Effector memory CD8-positive, alpha-beta T cell (primary cell): ENCODE measurements around the gene SRL.

Experiments
- ATAC-seq: fragments of 150-1000 bp; cut with Tn5 transposase; replicated peaks from 2 replicates; pipeline ENCODE4 v1.10.0; 2021; ENCODE audit warnings: mild to moderate bottlenecking, moderate library complexity
- DNase-seq, 3 experiments: peaks; one replicate each; pipeline ENCODE4 v3.0.0; 2021
- H3K27ac Mint-ChIP-seq, 2 donors: one replicate each; pipeline ENCODE4 v1.8.0; 2022; ENCODE audit warnings: mild to moderate bottlenecking in 2 of 2, mixed read lengths in 2 of 2, moderate library complexity in 2 of 2
- H3K27me3 Mint-ChIP-seq, 2 donors: one replicate each; pipeline ENCODE4 v1.8.0; 2022; ENCODE audit warnings: mixed read lengths in 2 of 2
- H3K36me3 Mint-ChIP-seq: one replicate; pipeline ENCODE4 v1.8.0; 2022; ENCODE audit warnings: mild to moderate bottlenecking, moderate library complexity, mixed read lengths; ENCODE audit not compliant: insufficient read depth
- H3K4me1 Mint-ChIP-seq, 2 donors: one replicate each; pipeline ENCODE4 v1.8.0; 2022; ENCODE audit warnings: low read depth in 2 of 2, mixed read lengths in 2 of 2
- H3K4me3 Mint-ChIP-seq, 2 donors: one replicate each; pipeline ENCODE4 v1.8.0; 2022; ENCODE audit warnings: mild to moderate bottlenecking in 2 of 2, mixed read lengths in 2 of 2, moderate library complexity in 2 of 2
- H3K9me3 Mint-ChIP-seq, 2 donors: one replicate each; pipeline ENCODE4 v1.8.0; 2022; ENCODE audit warnings: mixed read lengths in 2 of 2

Gene SRL

DNA sequence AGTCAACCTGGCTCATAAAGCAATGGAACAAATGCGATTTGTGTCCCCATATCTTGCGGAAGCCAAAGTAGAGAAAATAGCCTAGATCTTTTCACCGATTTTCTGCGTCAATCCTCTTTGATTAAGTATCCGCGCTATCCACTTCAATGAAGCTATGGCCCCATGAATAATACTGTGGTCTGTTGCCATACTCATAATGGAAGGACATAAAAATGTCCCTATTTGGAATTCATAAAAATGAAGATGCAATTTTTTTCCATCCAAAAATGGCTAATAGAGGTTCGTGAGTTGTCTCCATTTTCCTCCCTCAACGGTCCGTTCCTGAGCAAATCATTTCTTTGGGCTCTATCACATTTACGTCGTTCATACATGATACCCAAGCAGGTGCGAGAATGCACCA lies 100.3 kb downstream of the SRL start:
- H3K4me3 Mint-ChIP-seq: no peak overlapping the region
- H3K27me3 Mint-ChIP-seq: no peaks in the 10 kb centered on the region
- H3K36me3 Mint-ChIP-seq: no peaks in the 10 kb centered on the region
- peaks cover 6 to 8% of the 10 kb centered on the region in 2 donors for H3K4me1 Mint-ChIP-seq
- DNase-seq (no peak), ATAC-seq (no peak)
- H3K9me3 Mint-ChIP-seq: no peaks in the 10 kb centered on the region
- no peak overlapping the region for H3K27ac Mint-ChIP-seq

- Mint-ChIP-seq H3K4me3 (no peak overlapping the region), H3K27me3 (peaks cover 3 to 7% of the 10 kb centered on the region in 2 donors), H3K36me3 (no peaks in the 10 kb centered on the region), H3K27ac (no peak overlapping the region), H3K4me1 (peaks cover 6 to 11% of the 10 kb centered on the region in 2 donors), H3K9me3 (no peaks in the 10 kb centered on the region)
- no peak for ATAC-seq
- no peak for DNase-seq
Observed at GRCh38 chr16:4140652-4141051, 101.2 kb downstream of the SRL start.

DNA sequence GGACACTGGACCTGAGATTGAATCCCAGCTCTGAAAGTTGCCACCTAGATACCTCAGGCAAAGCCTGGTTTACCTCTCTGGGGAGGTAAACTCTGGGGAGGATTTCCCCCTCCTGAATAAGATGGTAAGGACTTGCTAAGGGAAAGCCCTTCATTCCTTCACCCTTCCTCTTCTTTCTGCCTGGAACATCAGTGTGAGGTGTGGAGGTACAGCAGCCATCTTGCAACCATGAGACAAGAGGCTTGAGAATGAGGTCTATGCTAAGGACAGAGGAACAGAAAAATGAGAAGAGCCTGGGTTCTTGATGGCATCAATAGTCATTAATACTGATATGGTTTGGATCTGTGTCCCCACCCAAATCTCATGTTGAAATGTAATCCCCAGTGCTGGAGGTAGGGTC lies 101.9 kb downstream of the SRL start:
- H3K4me3 Mint-ChIP-seq: no peak overlapping the region
- no peak overlapping the region for H3K27ac Mint-ChIP-seq
- H3K36me3 Mint-ChIP-seq: no peaks in the 10 kb centered on the region
- H3K27me3 Mint-ChIP-seq: peaks cover 8 to 14% of the 10 kb centered on the region in 2 donors
- DNase-seq: no peak
- H3K9me3 Mint-ChIP-seq: no peaks in the 10 kb centered on the region
- peaks cover 6 to 11% of the 10 kb centered on the region in 2 donors for H3K4me1 Mint-ChIP-seq
- ATAC-seq: no peak
